Skeletal muscle tissue (tissue), 4 donors: Measurements from ENCODE around the gene SCNN1B. TPM values are rescaled to one million over a fixed set of nuclear protein-coding genes. Genes with fewer than 3 reads are reported as not detected.
"Not testable (repeated sequence)": the region's sequence is repeated elsewhere in the genome, so short reads cannot be mapped to it uniquely, and the experiment has no call there.

Experiments used
- H3K27ac ChIP-seq: one replicate; pipeline ENCODE4 v1.7.0; 2013; ENCODE audit warnings: mild to moderate bottlenecking, low read depth, low read length, inconsistent platforms
- H3K27me3 ChIP-seq, 3 donors: one replicate each; pipeline ENCODE4 v1.7.0; 2013; ENCODE audit warnings: low read length in 3 of 3; ENCODE audit not compliant: control insufficient read depth in 3 of 3, insufficient read depth in 3 of 3
- H3K36me3 ChIP-seq, 3 donors: one replicate each; pipeline ENCODE4 v1.7.0; 2013; ENCODE audit warnings: low read length in 3 of 3; ENCODE audit not compliant: control insufficient read depth in 3 of 3, insufficient read depth in 3 of 3
- H3K4me1 ChIP-seq, 3 donors: one replicate each; pipeline ENCODE4 v1.7.0; 2013; ENCODE audit warnings: low read length in 3 of 3, mild to moderate bottlenecking in 3 of 3; ENCODE audit not compliant: control insufficient read depth in 3 of 3, insufficient read depth in 3 of 3
- H3K4me3 ChIP-seq, 3 donors: one replicate each; pipeline ENCODE4 v1.7.0; 2013; ENCODE audit warnings: low read length in 3 of 3
- H3K9ac ChIP-seq, 3 donors: one replicate each; pipeline ENCODE4 v1.7.0; 2013; ENCODE audit warnings: low read length in 3 of 3, mild to moderate bottlenecking in 3 of 3, moderate library complexity in 2 of 3, low read depth in 1 of 3
- H3K9me3 ChIP-seq, 3 donors: one replicate each; pipeline ENCODE4 v1.7.0; 2013; ENCODE audit warnings: low read length in 3 of 3; ENCODE audit not compliant: control insufficient read depth in 3 of 3
- total RNA-seq: library from RNA; depleted of rRNA; stranded (reverse); fragments of >200 nt; gene quantifications from one replicate; pipeline ENCODE4 v1.2.3, GENCODE V29; 2014
- donor health status: Osteomylitis.

Gene SCNN1B
- total RNA-seq, 1 donor from 2014 or later = not detected

GRCh38 chr16:23384878-23385277, 82.8 kb downstream of the SCNN1B start:
- Histone ChIP-seq H3K27ac (no peak overlapping the region), H3K36me3 (peaks cover 9 to 12% (median 11%) of the 10 kb centered on the region in 3 donors), H3K4me3 (no peak overlapping the region), H3K4me1 (no peaks in the 10 kb centered on the region), H3K9ac (no peak overlapping the region), H3K27me3 (no peaks in the 10 kb centered on the region), H3K9me3 (no peaks in the 10 kb centered on the region)

GRCh38 chr16:23385441-23385840, 83.3 kb downstream of the SCNN1B start:
- H3K27me3 ChIP-seq = no peaks in the 10 kb centered on the region
- H3K9ac ChIP-seq = no peak overlapping the region
- H3K9me3 ChIP-seq = no peaks in the 10 kb centered on the region
- no peak overlapping the region for H3K4me3 ChIP-seq
- no peaks in the 10 kb centered on the region for H3K4me1 ChIP-seq
- peaks cover 10 to 12% (median 12%) of the 10 kb centered on the region in 3 donors for H3K36me3 ChIP-seq
- H3K27ac ChIP-seq = no peak overlapping the region

- Histone ChIP-seq H3K4me3 (no peak overlapping the region), H3K36me3 (peaks cover 25 to 31% (median 30%) of the 10 kb centered on the region in 3 donors), H3K4me1 (no peaks in the 10 kb centered on the region)
These were observed 85.6 kb downstream of the SCNN1B start for GRCh38 chr16:23387666-23388065.

GRCh38 chr16:23388786-23389185, 86.7 kb downstream of the SCNN1B start:
- Histone ChIP-seq H3K4me1 (peaks cover 2 to 9% (median 8%) of the 10 kb centered on the region in 3 donors), H3K9ac (no peak overlapping the region), H3K27ac (no peak overlapping the region), H3K36me3 (peaks cover 25 to 31% (median 30%) of the 10 kb centered on the region in 3 donors), H3K4me3 (no peak overlapping the region), H3K9me3 (no peaks in the 10 kb centered on the region), H3K27me3 (no peaks in the 10 kb centered on the region)

More at GRCh38 chr16:23387666-23388065, 85.6 kb downstream of the SCNN1B start:
- no peak overlapping the region for H3K27ac ChIP-seq
- no peaks in the 10 kb centered on the region for H3K27me3 ChIP-seq
- no peak overlapping the region for H3K9ac ChIP-seq
- no peaks in the 10 kb centered on the region for H3K9me3 ChIP-seq

- H3K9ac ChIP-seq = no peak overlapping the region
- H3K9me3 ChIP-seq = no peaks in the 10 kb centered on the region
- peaks cover 2 to 9% (median 9%) of the 10 kb centered on the region in 3 donors for H3K4me1 ChIP-seq
- peaks cover 25 to 31% (median 30%) of the 10 kb centered on the region in 3 donors for H3K36me3 ChIP-seq
- H3K27ac ChIP-seq = no peak overlapping the region
- no peak overlapping the region for H3K4me3 ChIP-seq
- H3K27me3 ChIP-seq = no peaks in the 10 kb centered on the region
These were observed 87.1 kb downstream of the SCNN1B start for GRCh38 chr16:23389201-23389600.

- not testable (repeated sequence) for H3K9me3 ChIP-seq, H3K27ac ChIP-seq, H3K4me3 ChIP-seq, H3K9ac ChIP-seq, H3K27me3 ChIP-seq
- Histone ChIP-seq H3K4me1 (peaks cover 2 to 13% (median 13%) of the 10 kb centered on the region in 3 donors), H3K36me3 (peaks cover 25 to 31% (median 30%) of the 10 kb centered on the region in 3 donors)
These were observed 87.8 kb downstream of the SCNN1B start for GRCh38 chr16:23389936-23390335.

- Histone ChIP-seq H3K27ac (no peak overlapping the region), H3K27me3 (no peaks in the 10 kb centered on the region), H3K4me3 (no peak overlapping the region), H3K9me3 (no peaks in the 10 kb centered on the region), H3K4me1 (peaks cover 2 to 20% (median 13%) of the 10 kb centered on the region in 3 donors), H3K36me3 (peaks cover 25 to 31% (median 30%) of the 10 kb centered on the region in 3 donors), H3K9ac (no peak overlapping the region)
These were observed 89.5 kb downstream of the SCNN1B start for GRCh38 chr16:23391381-23392222.

- Histone ChIP-seq H3K4me1 (peaks cover 2 to 20% (median 13%) of the 10 kb centered on the region in 3 donors), H3K27ac (no peak overlapping the region), H3K9ac (no peak overlapping the region), H3K4me3 (no peak overlapping the region), H3K36me3 (peaks cover 26 to 32% (median 30%) of the 10 kb centered on the region in 3 donors), H3K9me3 (no peaks in the 10 kb centered on the region), H3K27me3 (no peaks in the 10 kb centered on the region)
These were observed 90.1 kb downstream of the SCNN1B start for GRCh38 chr16:23392223-23392600.

GRCh38 chr16:23394141-23394831, 92.2 kb downstream of the SCNN1B start:
- Histone ChIP-seq H3K9ac (no peak overlapping the region), H3K27ac (no peak overlapping the region), H3K9me3 (no peaks in the 10 kb centered on the region), H3K36me3 (peaks cover 28 to 29% (median 28%) of the 10 kb centered on the region in 3 donors), H3K4me3 (no peak overlapping the region), H3K27me3 (no peaks in the 10 kb centered on the region), H3K4me1 (peaks cover 17 to 35% (median 21%) of the 10 kb centered on the region in 3 donors)

GRCh38 chr16:23395732-23396131, 93.6 kb downstream of the SCNN1B start:
- Histone ChIP-seq H3K4me3 (no peak overlapping the region), H3K27me3 (no peaks in the 10 kb centered on the region), H3K9ac (no peak overlapping the region), H3K36me3 (peaks cover 21 to 28% (median 27%) of the 10 kb centered on the region in 3 donors), H3K27ac (no peak overlapping the region), H3K4me1 (peaks cover 21 to 42% (median 26%) of the 10 kb centered on the region in 3 donors), H3K9me3 (no peaks in the 10 kb centered on the region)
